Heart left ventricle (tissue), 13 donors: ENCODE results near the gene FARP1.

Experiments
- CTCF ChIP-seq, 12 donors: fragments of 200-600 bp; sonication (generic) in 4 of 12; IDR thresholded peaks; one replicate each; pipeline versions ENCODE4 v1.5.0 to v1.8.0; 2018 to 2022; ENCODE audit warnings: antibody characterized with exemption in 12 of 12, mild to moderate bottlenecking in 5 of 12
- POLR2A ChIP-seq, 2 donors: fragments of 450-650 bp; IDR thresholded peaks; one replicate each; pipeline ENCODE4 v1.6.1; 2017; ENCODE audit warnings: antibody characterized with exemption in 2 of 2, mild to moderate bottlenecking in 2 of 2, moderate library complexity in 2 of 2
- donor health status: ischemic (EF 13 %, LVEDD 7.1; RV severe dilation, severe dysfunction).
- donor health status: DM: no; HTN: yes; CAD: no.
- donor health status: DM: no; HTN: no; CAD: no.
- donor health status: ischemic (EF 25% LVEDD 6.9; RV normal size, moderate dysfunction).
- donor health status: ischemic (EF 25% LVEDD 5.7; RV mildly dilated, moderate dysfunction).
- donor health status: ischemic (EF 35%, LVEDD 5.7; RV mildly dilated, moderate dysfunction).
- donor health status: nonischemic (EF 11% LVEDD 7.7; RV severe dilation, severe dysfunction).
- donor health status: DM: yes; HTN: yes; CAD: no.
- donor health status: PGD.
- donor health status: ischemic (EF 29% LVEDD 5.4; RV normal size, mild dysfunction).
- donor health status: nonischemic (EF 23%, LVEDD 6.1; RV moderate dilation, normal function).

DNA sequence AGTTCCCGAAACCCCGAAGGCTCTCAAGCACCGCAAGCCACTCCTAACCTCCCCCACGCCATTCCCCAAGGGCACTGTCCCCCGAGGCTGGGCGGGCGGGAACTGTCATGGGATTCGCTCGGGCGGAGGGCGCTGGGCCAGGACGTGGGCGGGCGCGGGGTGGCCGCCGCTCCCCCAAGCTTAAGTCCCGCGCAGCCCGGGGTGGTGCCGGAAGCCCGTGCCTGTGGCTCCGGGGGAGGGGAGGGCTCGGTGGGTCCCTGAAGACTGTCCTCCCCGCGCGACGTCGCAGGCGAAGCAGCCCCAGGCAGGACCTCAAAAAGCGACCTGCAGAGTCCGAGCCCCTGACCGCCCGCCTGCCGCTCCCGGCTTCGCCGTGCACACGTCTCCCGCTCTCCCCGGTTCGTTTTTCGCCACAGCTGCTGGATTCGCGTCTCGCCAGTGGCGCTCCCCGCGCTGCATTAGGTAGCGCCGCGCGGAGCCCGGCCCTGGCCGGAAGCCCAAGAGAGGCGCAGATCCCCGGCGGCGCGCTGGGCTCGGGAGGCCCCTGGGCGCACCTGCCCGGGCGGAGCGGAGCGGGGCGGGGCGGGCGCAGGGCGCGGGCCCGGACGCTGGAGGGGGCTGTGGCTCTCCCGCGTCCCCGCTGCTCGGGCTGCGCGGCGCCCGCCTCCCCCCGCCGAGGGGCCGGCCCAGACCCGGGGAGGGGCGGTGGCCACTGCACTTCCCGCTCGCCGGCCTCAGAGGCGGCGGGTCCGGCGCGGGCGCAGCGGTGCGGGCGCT, at the start of gene FARP1:
- peak in 10 of 12 donors; percentile 22 to 65 (median 51) for TF ChIP-seq CTCF (IDR thresholded peaks at IDR 0.05)
- no peak for TF ChIP-seq POLR2A (IDR thresholded peaks at IDR 0.05)
